Stimulated activated CD4-positive, alpha-beta T cell treated with anti-CD3 and anti-CD28 coated beads, Interleukin-4, amount 100 ng/mL, for 48 hours (primary cell): ENCODE results near the gene NLRP10.

Source experiments
- DNase-seq, 2 donors: peaks; one replicate each; pipeline ENCODE4 v3.0.0-alpha.2; 2020; ENCODE audit warnings: low read depth in 2 of 2

Gene NLRP10

GRCh38 chr11:7973011-7973410 lies 7.8 kb upstream of the NLRP10 start:
- DNase-seq = no peak

- no peak for DNase-seq
Observed at GRCh38 chr11:7971846-7972245, 6.6 kb upstream of the NLRP10 start.

GRCh38 chr11:7969756-7970646 lies 4.8 kb upstream of the NLRP10 start:
- DNase-seq = no peak

- DNase-seq = no peak
Observed at GRCh38 chr11:7968686-7969085, 3.4 kb upstream of the NLRP10 start.

GRCh38 chr11:7967826-7968225 lies 2.6 kb upstream of the NLRP10 start:
- no peak for DNase-seq

- DNase-seq = no peak
Observed at GRCh38 chr11:7967097-7967496, 1.9 kb upstream of the NLRP10 start.

- no peak for DNase-seq
Observed at GRCh38 chr11:7964873-7965272, 374 bp downstream of the NLRP10 start.

GRCh38 chr11:7964261-7964660 lies 986 bp downstream of the NLRP10 start:
- DNase-seq = no peak

- DNase-seq = no peak
Observed at GRCh38 chr11:7955191-7955590, 10.1 kb downstream of the NLRP10 start.

GRCh38 chr11:7949934-7950333 lies 15.3 kb downstream of the NLRP10 start:
- no peak for DNase-seq

GRCh38 chr11:7944123-7944522 lies 21.1 kb downstream of the NLRP10 start:
- DNase-seq = no peak

GRCh38 chr11:7941608-7942007 lies 23.6 kb downstream of the NLRP10 start, which contains the start of gene OR10A3:
Gene OR10A3, minus strand, starts transcription at chr11:7941708. Its CDS starts 2,188 bp downstream, at chr11:7939520.
- no peak for DNase-seq

- no peak for DNase-seq
Observed at GRCh38 chr11:7941146-7941545, 24.1 kb downstream of the NLRP10 start.

- no peak for DNase-seq
Observed at GRCh38 chr11:7936615-7937014, 28.6 kb downstream of the NLRP10 start.

- no peak for DNase-seq
Observed at GRCh38 chr11:7931168-7931567, 34.1 kb downstream of the NLRP10 start, which contains the start of gene OR10A6. Gene OR10A6, minus strand, starts transcription at chr11:7931268. Its CDS starts 2,606 bp downstream, at chr11:7928662.

- no peak for DNase-seq
Observed at GRCh38 chr11:7927635-7928034, 37.6 kb downstream of the NLRP10 start.

- no peak for DNase-seq
Observed at GRCh38 chr11:7924536-7924935, 40.7 kb downstream of the NLRP10 start.

GRCh38 chr11:7918141-7918540 lies 47.1 kb downstream of the NLRP10 start:
- no peak for DNase-seq
